Type B pancreatic cell (in vitro differentiated cells): ENCODE measurements around the gene EREG. TPM values are rescaled to one million over a fixed set of nuclear protein-coding genes. Genes with fewer than 3 reads are reported as not detected.

Experiments
- DNase-seq: peaks from one replicate; pipeline ENCODE4 v3.0.0; 2021; ENCODE audit warnings: mixed read lengths; ENCODE audit not compliant: unreplicated experiment; ENCODE audit errors: extremely low spot score
- H3K27ac Mint-ChIP-seq: 2 replicates; pipeline ENCODE4 v1.8.0; 2021; ENCODE audit warnings: mild to moderate bottlenecking, mixed read lengths
- H3K27me3 Mint-ChIP-seq: 2 replicates; pipeline ENCODE4 v1.8.0; 2021; ENCODE audit warnings: mixed read lengths
- H3K36me3 Mint-ChIP-seq: 2 replicates; pipeline ENCODE4 v1.8.0; 2021; ENCODE audit warnings: mixed read lengths
- H3K4me1 Mint-ChIP-seq: one replicate; pipeline ENCODE4 v1.8.0; 2021; ENCODE audit warnings: mixed read lengths; ENCODE audit not compliant: unreplicated experiment
- H3K4me3 Mint-ChIP-seq: 2 replicates; pipeline ENCODE4 v1.8.0; 2021; ENCODE audit warnings: mild to moderate bottlenecking, mixed read lengths
- H3K9me3 Mint-ChIP-seq: 2 replicates; pipeline ENCODE4 v1.8.0; 2021; ENCODE audit warnings: mixed read lengths
- CTCF ChIP-seq: fragments of 200-600 bp; sonication (generic); conservative IDR thresholded peaks from 2 replicates; pipeline ENCODE4 v1.5.0; 2021; ENCODE audit warnings: antibody characterized with exemption, mild to moderate bottlenecking
- total RNA-seq: library from RNA; stranded (reverse); gene quantifications from 2 replicates; pipeline ENCODE4 v1.2.1, GENCODE V29; 2021; ENCODE audit warnings: low replicate concordance

Gene EREG
- total RNA-seq, 1 donor from 2014 or later = 3.1 TPM

GRCh38 chr4:74366367-74366911 is 1.5 kb downstream of the EREG start:
- H3K4me3 Mint-ChIP-seq = peak overlapping the region; percentile 89
- no peaks in the 10 kb centered on the region for H3K4me1 Mint-ChIP-seq
- no peak for DNase-seq
- no peaks in the 10 kb centered on the region for H3K9me3 Mint-ChIP-seq
- TF ChIP-seq CTCF = no peak
- H3K27ac Mint-ChIP-seq = no peak overlapping the region
- peaks cover 53% of the 10 kb centered on the region for H3K27me3 Mint-ChIP-seq
- H3K36me3 Mint-ChIP-seq = no peaks in the 10 kb centered on the region

GRCh38 chr4:74367656-74368290 is 2.8 kb downstream of the EREG start:
- H3K9me3 Mint-ChIP-seq = no peaks in the 10 kb centered on the region
- no peak overlapping the region for H3K27ac Mint-ChIP-seq
- H3K4me1 Mint-ChIP-seq = no peaks in the 10 kb centered on the region
- DNase-seq = no peak
- peak overlapping the region; percentile 25 for H3K4me3 Mint-ChIP-seq
- no peaks in the 10 kb centered on the region for H3K36me3 Mint-ChIP-seq
- H3K27me3 Mint-ChIP-seq = peaks cover 53% of the 10 kb centered on the region
- no peak for TF ChIP-seq CTCF

GRCh38 chr4:74368596-74368995 is 3.7 kb downstream of the EREG start:
- no peak for DNase-seq
- Mint-ChIP-seq H3K4me3 (peak overlapping the region; percentile 40), H3K36me3 (no peaks in the 10 kb centered on the region), H3K4me1 (no peaks in the 10 kb centered on the region), H3K27ac (peak overlapping the region; percentile 67), H3K27me3 (peaks cover 49% of the 10 kb centered on the region), H3K9me3 (no peaks in the 10 kb centered on the region)
- TF ChIP-seq CTCF = no peak

- Mint-ChIP-seq H3K4me1 (no peaks in the 10 kb centered on the region), H3K9me3 (no peaks in the 10 kb centered on the region), H3K4me3 (no peak overlapping the region), H3K27me3 (peaks cover 40% of the 10 kb centered on the region), H3K36me3 (no peaks in the 10 kb centered on the region), H3K27ac (no peak overlapping the region)
- no peak for DNase-seq
- no peak for TF ChIP-seq CTCF
Measured at GRCh38 chr4:74369855-74370254, 4.9 kb downstream of the EREG start.

GRCh38 chr4:74370912-74371311 is 6.0 kb downstream of the EREG start:
- Mint-ChIP-seq H3K4me3 (no peak overlapping the region), H3K27ac (no peak overlapping the region), H3K36me3 (no peaks in the 10 kb centered on the region), H3K9me3 (no peaks in the 10 kb centered on the region), H3K4me1 (no peaks in the 10 kb centered on the region), H3K27me3 (peaks cover 30% of the 10 kb centered on the region)
- no peak for DNase-seq
- peak; percentile 80 for TF ChIP-seq CTCF
